Measurements from ENCODE around the gene TRIP10. TPM values are rescaled to one million over a fixed set of nuclear protein-coding genes. Genes with fewer than 3 reads are reported as not detected.

The TRIP10 gene
- total and polyA plus RNA-seq, 2 of the 13 experiments (the other 11 are each of a cell fraction or from before 2014, with no cell fraction given), result 32.5 to 33.2 TPM

DNA sequence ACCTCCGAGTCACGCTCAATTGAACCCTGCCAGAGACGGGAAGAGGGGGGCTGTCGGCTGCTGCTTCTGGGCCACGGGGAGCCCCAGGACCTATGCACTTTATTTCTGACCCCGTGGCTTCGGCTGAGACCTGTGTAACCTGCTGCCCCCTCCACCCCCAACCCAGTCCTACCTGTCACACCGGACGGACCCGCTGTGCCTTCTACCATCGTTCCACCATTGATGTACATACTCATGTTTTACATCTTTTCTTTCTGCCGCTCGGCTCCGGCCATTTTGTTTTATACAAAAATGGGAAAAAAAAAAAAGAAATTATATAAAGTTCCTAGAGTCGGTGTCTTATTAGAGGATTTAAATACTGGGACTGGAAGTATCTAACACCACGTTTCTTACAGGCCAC is 11.7 kb downstream of the TRIP10 start:
- H2AFZ ChIP-seq (ENCODE audit: low read length), result no peak overlapping the region
- H3K4me2 ChIP-seq (ENCODE audit: low read depth, low read length), result no peak overlapping the region
- FAIRE-seq (no peak), ATAC-seq (no peak), DNase-seq (ENCODE audit: low spot score) (no peak)
- CTCF ChIA-PET (ENCODE audit: low intra/inter-chr PET ratio, low total read pairs), result no interaction called here
- H3K4me1 ChIP-seq (ENCODE audit: insufficient read depth, low read length), result peaks cover 26% of the 10 kb centered on the region
- H3K79me2 ChIP-seq (ENCODE audit: insufficient read depth, low read length), result no peaks in the 10 kb centered on the region
- no peak overlapping the region for H3K9ac ChIP-seq (ENCODE audit: insufficient read depth, low read depth, low read length)
- POLR2A ChIA-PET, result interaction anchor here (2.5 kb wide), 1 partner anchor 26 kb away, joined by 20 read pairs; no protein-coding TSS in a partner anchor
- peaks cover 13 to 36% of the 10 kb centered on the region in 2 experiments for H3K36me3 ChIP-seq (replicated peaks in 1 of 2; ENCODE audit: control insufficient read depth in 1 of 2, insufficient read depth in 2 of 2, low read length in 2 of 2)
- H3K27ac ChIP-seq (ENCODE audit: extremely low read length, insufficient read depth, low read length), result no peak overlapping the region
- in situ Hi-C loops (cut with HindIII; ENCODE audit: extremely low pct_ligation_motif_present, low pct_unique_long_range_greater_than_20kb), result no loop called here
- 98% methylated on average over 15 of the region's 16 CpGs for WGBS (ENCODE audit: low lambda C conversion rate)
- intact Hi-C loops (cut with micrococcal nuclease; ENCODE audit: unreplicated experiment), result loop anchor here (5.0 kb wide), 1 partner anchor 111 kb away; no protein-coding TSS in a partner anchor
- BruUV-seq (replicated peaks), result no TSS peak
- H3K27me3 ChIP-seq (ENCODE audit: control insufficient read depth in 1 of 2, insufficient read depth in 2 of 2, low read length in 2 of 2), result no peaks in the 10 kb centered on the region
- no peaks in the 10 kb centered on the region for H3K9me3 ChIP-seq (ENCODE audit: low read length)
- no peaks in the 10 kb centered on the region for H4K20me1 ChIP-seq (ENCODE audit: insufficient read depth, low read length)
- H3K4me3 ChIP-seq (replicated peaks in 1 of 3; ENCODE audit: insufficient read depth in 1 of 3, low read depth in 2 of 3, low read length in 3 of 3), result no peak overlapping the region
- TF ChIP-seq ZNF567 (CRISPR knock-in tag; IDR thresholded peaks at IDR 0.05; ENCODE audit: borderline replicate concordance), result no peak
- TF ChIP-seq SOX13 (IDR thresholded peaks at IDR 0.05), result no peak
- no peak for TF ChIP-seq SOX13 (CRISPR knock-in tag; conservative IDR thresholded peaks at IDR 0.05 in 1 of 2, IDR thresholded peaks at IDR 0.05 in 1 of 2)
- no peak for TF ChIP-seq ZNF737 (CRISPR knock-in tag; IDR thresholded peaks at IDR 0.05; ENCODE audit: borderline replicate concordance)
- no peak for TF ChIP-seq RAD51 (IDR thresholded peaks at IDR 0.05; ENCODE audit: borderline replicate concordance)
- no peak for TF ChIP-seq ZNF264 (CRISPR knock-in tag; IDR thresholded peaks at IDR 0.05)
- no peak for TF ChIP-seq NFIB (CRISPR knock-in tag; IDR thresholded peaks at IDR 0.05; ENCODE audit: borderline replicate concordance)
- TF ChIP-seq ZBTB20 (CRISPR knock-in tag; IDR thresholded peaks at IDR 0.05; ENCODE audit: borderline replicate concordance, low read depth), result no peak
- TF ChIP-seq, protein P1, sequence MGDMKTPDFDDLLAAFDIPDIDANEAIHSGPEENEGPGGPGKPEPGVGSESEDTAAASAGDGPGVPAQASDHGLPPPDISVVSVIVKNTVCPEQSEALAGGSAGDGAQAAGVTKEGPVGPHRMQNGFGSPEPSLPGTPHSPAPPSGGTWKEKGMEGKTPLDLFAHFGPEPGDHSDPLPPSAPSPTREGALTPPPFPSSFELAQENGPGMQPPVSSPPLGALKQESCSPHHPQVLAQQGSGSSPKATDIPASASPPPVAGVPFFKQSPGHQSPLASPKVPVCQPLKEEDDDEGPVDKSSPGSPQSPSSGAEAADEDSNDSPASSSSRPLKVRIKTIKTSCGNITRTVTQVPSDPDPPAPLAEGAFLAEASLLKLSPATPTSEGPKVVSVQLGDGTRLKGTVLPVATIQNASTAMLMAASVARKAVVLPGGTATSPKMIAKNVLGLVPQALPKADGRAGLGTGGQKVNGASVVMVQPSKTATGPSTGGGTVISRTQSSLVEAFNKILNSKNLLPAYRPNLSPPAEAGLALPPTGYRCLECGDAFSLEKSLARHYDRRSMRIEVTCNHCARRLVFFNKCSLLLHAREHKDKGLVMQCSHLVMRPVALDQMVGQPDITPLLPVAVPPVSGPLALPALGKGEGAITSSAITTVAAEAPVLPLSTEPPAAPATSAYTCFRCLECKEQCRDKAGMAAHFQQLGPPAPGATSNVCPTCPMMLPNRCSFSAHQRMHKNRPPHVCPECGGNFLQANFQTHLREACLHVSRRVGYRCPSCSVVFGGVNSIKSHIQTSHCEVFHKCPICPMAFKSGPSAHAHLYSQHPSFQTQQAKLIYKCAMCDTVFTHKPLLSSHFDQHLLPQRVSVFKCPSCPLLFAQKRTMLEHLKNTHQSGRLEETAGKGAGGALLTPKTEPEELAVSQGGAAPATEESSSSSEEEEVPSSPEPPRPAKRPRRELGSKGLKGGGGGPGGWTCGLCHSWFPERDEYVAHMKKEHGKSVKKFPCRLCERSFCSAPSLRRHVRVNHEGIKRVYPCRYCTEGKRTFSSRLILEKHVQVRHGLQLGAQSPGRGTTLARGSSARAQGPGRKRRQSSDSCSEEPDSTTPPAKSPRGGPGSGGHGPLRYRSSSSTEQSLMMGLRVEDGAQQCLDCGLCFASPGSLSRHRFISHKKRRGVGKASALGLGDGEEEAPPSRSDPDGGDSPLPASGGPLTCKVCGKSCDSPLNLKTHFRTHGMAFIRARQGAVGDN (CRISPR knock-in tag; IDR thresholded peaks at IDR 0.05), result no peak
- no peak for TF ChIP-seq NFKBIZ (CRISPR knock-in tag; IDR thresholded peaks at IDR 0.05)
- no peak for TF ChIP-seq SMAD1 (CRISPR knock-in tag; IDR thresholded peaks at IDR 0.05; ENCODE audit: borderline replicate concordance, low read depth)
- TF ChIP-seq ZMYM4 (CRISPR knock-in tag; IDR thresholded peaks at IDR 0.05), result no peak
- no peak for TF ChIP-seq ZNF724P (CRISPR knock-in tag; IDR thresholded peaks at IDR 0.05; ENCODE audit: borderline replicate concordance)
- no peak for TF ChIP-seq ZNF263 (CRISPR knock-in tag; IDR thresholded peaks at IDR 0.05)
- TF ChIP-seq CBX5 (CRISPR knock-in tag; IDR thresholded peaks at IDR 0.05; ENCODE audit: borderline replicate concordance), result no peak
- TF ChIP-seq NFE2 (CRISPR knock-in tag; IDR thresholded peaks at IDR 0.05), result no peak
- TF ChIP-seq, protein P2, sequence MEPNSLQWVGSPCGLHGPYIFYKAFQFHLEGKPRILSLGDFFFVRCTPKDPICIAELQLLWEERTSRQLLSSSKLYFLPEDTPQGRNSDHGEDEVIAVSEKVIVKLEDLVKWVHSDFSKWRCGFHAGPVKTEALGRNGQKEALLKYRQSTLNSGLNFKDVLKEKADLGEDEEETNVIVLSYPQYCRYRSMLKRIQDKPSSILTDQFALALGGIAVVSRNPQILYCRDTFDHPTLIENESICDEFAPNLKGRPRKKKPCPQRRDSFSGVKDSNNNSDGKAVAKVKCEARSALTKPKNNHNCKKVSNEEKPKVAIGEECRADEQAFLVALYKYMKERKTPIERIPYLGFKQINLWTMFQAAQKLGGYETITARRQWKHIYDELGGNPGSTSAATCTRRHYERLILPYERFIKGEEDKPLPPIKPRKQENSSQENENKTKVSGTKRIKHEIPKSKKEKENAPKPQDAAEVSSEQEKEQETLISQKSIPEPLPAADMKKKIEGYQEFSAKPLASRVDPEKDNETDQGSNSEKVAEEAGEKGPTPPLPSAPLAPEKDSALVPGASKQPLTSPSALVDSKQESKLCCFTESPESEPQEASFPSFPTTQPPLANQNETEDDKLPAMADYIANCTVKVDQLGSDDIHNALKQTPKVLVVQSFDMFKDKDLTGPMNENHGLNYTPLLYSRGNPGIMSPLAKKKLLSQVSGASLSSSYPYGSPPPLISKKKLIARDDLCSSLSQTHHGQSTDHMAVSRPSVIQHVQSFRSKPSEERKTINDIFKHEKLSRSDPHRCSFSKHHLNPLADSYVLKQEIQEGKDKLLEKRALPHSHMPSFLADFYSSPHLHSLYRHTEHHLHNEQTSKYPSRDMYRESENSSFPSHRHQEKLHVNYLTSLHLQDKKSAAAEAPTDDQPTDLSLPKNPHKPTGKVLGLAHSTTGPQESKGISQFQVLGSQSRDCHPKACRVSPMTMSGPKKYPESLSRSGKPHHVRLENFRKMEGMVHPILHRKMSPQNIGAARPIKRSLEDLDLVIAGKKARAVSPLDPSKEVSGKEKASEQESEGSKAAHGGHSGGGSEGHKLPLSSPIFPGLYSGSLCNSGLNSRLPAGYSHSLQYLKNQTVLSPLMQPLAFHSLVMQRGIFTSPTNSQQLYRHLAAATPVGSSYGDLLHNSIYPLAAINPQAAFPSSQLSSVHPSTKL (CRISPR knock-in tag; IDR thresholded peaks at IDR 0.05), result no peak
- no peak for TF ChIP-seq TCF7 (IDR thresholded peaks at IDR 0.05; ENCODE audit: low read depth)

Data from HepG2 (cell line).